HepG2 (cell line): ENCODE data around the gene MRPL58. TPM values are rescaled to one million over a fixed set of nuclear protein-coding genes. Genes with fewer than 3 reads are reported as not detected.

Experiments
- ATF2 ChIP-seq: sonication (generic); formaldehyde crosslinking; IDR thresholded peaks from 2 replicates; pipeline ENCODE4 v1.4.0; 2020; ENCODE audit warnings: missing genetic modification reagents
- CBX2 ChIP-seq, 2 experiments: fragments of 200-600 bp in 1 of 2; sonication (generic); formaldehyde crosslinking in 1 of 2; IDR thresholded peaks; 2 replicates each; pipeline versions ENCODE4 v1.7.0 to v1.8.1; 2018 to 2022; ENCODE audit warnings: low read depth in 2 of 2, low read length in 1 of 2, mild to moderate bottlenecking in 1 of 2, missing genetic modification reagents in 1 of 2
- ETV5 ChIP-seq: IDR thresholded peaks from 2 replicates; pipeline ENCODE4 v1.6.1; 2018; ENCODE audit warnings: missing biosample characterization, missing genetic modification reagents, inconsistent platforms, borderline replicate concordance
- GABPA ChIP-seq, 2 experiments: IDR thresholded peaks; 2 replicates each; pipeline ENCODE4 v1.6.1; 2011 to 2016; ENCODE audit warnings: low read depth in 2 of 2, low read length in 1 of 2, missing biosample characterization in 1 of 2, missing genetic modification characterization in 1 of 2
- HNRNPK ChIP-seq: fragments of 200-400 bp; formaldehyde crosslinking; IDR thresholded peaks from 2 replicates; pipeline ENCODE4 v1.6.1; 2018; ENCODE audit warnings: low read length, low read depth, moderate library complexity, mild to moderate bottlenecking; ENCODE audit not compliant: poor library complexity, severe bottlenecking
- KDM2A ChIP-seq: sonication (generic); formaldehyde crosslinking; IDR thresholded peaks from 2 replicates; pipeline ENCODE4 v1.4.0; 2020; ENCODE audit warnings: low read depth, missing genetic modification reagents, borderline replicate concordance
- KLF12 ChIP-seq: sonication (generic); formaldehyde crosslinking; IDR thresholded peaks from 2 replicates; pipeline ENCODE4 v1.4.0; 2020; ENCODE audit warnings: missing genetic modification reagents, borderline replicate concordance
- KMT2B ChIP-seq: IDR thresholded peaks from 2 replicates; pipeline ENCODE4 v1.6.1; 2016; ENCODE audit warnings: missing genetic modification reagents, missing compliant biosample characterization
- MED13 ChIP-seq: sonication (generic); formaldehyde crosslinking; IDR thresholded peaks from 2 replicates; pipeline ENCODE4 v1.5.0; 2020; ENCODE audit warnings: missing genetic modification reagents
- MEF2D ChIP-seq: sonication (generic); formaldehyde crosslinking; IDR thresholded peaks from 2 replicates; pipeline ENCODE4 v1.5.1; 2020; ENCODE audit warnings: mild to moderate bottlenecking, missing genetic modification reagents
- NBN ChIP-seq: fragments of 450-650 bp; conservative IDR thresholded peaks from 2 replicates; pipeline ENCODE4 v1.6.1; 2017
- SP5 ChIP-seq: IDR thresholded peaks from 2 replicates; pipeline ENCODE4 v1.6.1; 2016; ENCODE audit warnings: low read depth, borderline replicate concordance
- SRSF9 ChIP-seq: fragments of 200-400 bp; formaldehyde crosslinking; IDR thresholded peaks from 2 replicates; pipeline ENCODE4 v1.6.1; 2018; ENCODE audit warnings: borderline replicate concordance, mild to moderate bottlenecking, low read depth, low read length; ENCODE audit not compliant: insufficient read depth, poor library complexity, severe bottlenecking
- TRIM24 ChIP-seq: sonication (generic); formaldehyde crosslinking; IDR thresholded peaks from 2 replicates; pipeline ENCODE4 v1.8.0; 2022; ENCODE audit warnings: mild to moderate bottlenecking, missing genetic modification reagents
- ZBTB7A ChIP-seq: sonication (generic); formaldehyde crosslinking; IDR thresholded peaks from 2 replicates; pipeline ENCODE4 v1.8.0; 2022; ENCODE audit warnings: mild to moderate bottlenecking, missing genetic modification reagents
- ZIK1 ChIP-seq: sonication (generic); formaldehyde crosslinking; IDR thresholded peaks from 2 replicates; pipeline ENCODE4 v1.5.0; 2020; ENCODE audit warnings: mild to moderate bottlenecking, low read depth, missing genetic modification reagents, borderline replicate concordance
- ZNF225 ChIP-seq: sonication (generic); formaldehyde crosslinking; IDR thresholded peaks from 2 replicates; pipeline ENCODE4 v1.4.0; 2020; ENCODE audit warnings: mild to moderate bottlenecking, missing genetic modification reagents
- ZNF274 ChIP-seq: sonication (generic); formaldehyde crosslinking; IDR thresholded peaks from 2 replicates; pipeline ENCODE4 v1.5.1; 2020; ENCODE audit warnings: mild to moderate bottlenecking, missing genetic modification reagents
- ZNF547 ChIP-seq: sonication (generic); formaldehyde crosslinking; IDR thresholded peaks from 2 replicates; pipeline ENCODE4 v1.5.1; 2020; ENCODE audit warnings: mild to moderate bottlenecking, missing genetic modification reagents
- ZNF761 ChIP-seq: sonication (generic); formaldehyde crosslinking; conservative IDR thresholded peaks from 2 replicates; pipeline ENCODE4 v1.4.0; 2020; ENCODE audit warnings: mild to moderate bottlenecking, missing genetic modification reagents
- ZNF792 ChIP-seq: IDR thresholded peaks from 2 replicates; pipeline ENCODE4 v1.6.1; 2016
- polyA plus RNA-seq, 8 experiments: library from polyadenylated mRNA; depleted of rRNA in 3 of 8; stranded (reverse) in 7 of 8; unstranded in 1 of 8; fragments of >200 nt; fragmentation: Illumina TruSeq in 4 of 8; extraction: Trizol in 4 of 8; gene quantifications; 2 replicates each; pipeline versions ENCODE4 v1.2.1 to v1.2.3, GENCODE V29; 2011 to 2016; ENCODE audit warnings: low read depth in 4 of 8, missing spikeins in 1 of 8, mixed read lengths in 1 of 8; ENCODE audit not compliant: insufficient read depth in 1 of 8
- total RNA-seq, 5 experiments: library from RNA; depleted of rRNA; stranded (reverse); fragments of >200 nt; fragmentation: Illumina TruSeq; extraction: Trizol; gene quantifications; 2 replicates each; pipeline ENCODE4 v1.2.3, GENCODE V29; 2016; ENCODE audit warnings: low read depth in 1 of 5
- TF ChIP-seq, protein P1 (sequence below): IDR thresholded peaks from 2 replicates; pipeline ENCODE4 v1.6.1; 2016; ENCODE audit warnings: mild to moderate bottlenecking, missing biosample characterization, missing genetic modification reagents
- TF ChIP-seq, protein P2 (sequence below): sonication (generic); formaldehyde crosslinking; IDR thresholded peaks from 2 replicates; pipeline ENCODE4 v1.5.0; 2020; ENCODE audit warnings: mild to moderate bottlenecking, missing genetic modification reagents
- TF ChIP-seq, protein P3 (sequence below): sonication (generic); formaldehyde crosslinking; IDR thresholded peaks from 2 replicates; pipeline ENCODE4 v1.5.1; 2020; ENCODE audit warnings: mild to moderate bottlenecking, moderate library complexity, missing genetic modification reagents

MRPL58 gene
- total and polyA plus RNA-seq, 2 of the 13 experiments (the other 11 are each of a cell fraction or from before 2014, with no cell fraction given), result 44.9 to 68.9 TPM

- TF ChIP-seq KLF12 (CRISPR knock-in tag) (0 out of 2 replicates have a peak, but pooled peaks have one; percentile 21), SP5 (CRISPR knock-in tag) (peak; percentile 41; the same call in 1 of the 2 replicates), ZNF225 (CRISPR knock-in tag) (no peak), KDM2A (CRISPR knock-in tag) (peak; percentile 50; the same call in 1 of the 2 replicates), ZIK1 (CRISPR knock-in tag) (0 out of 2 replicates have a peak, but pooled peaks have one; percentile 41), GABPA (IDR thresholded peaks at IDR 0.05; ENCODE audit: low read depth, low read length) (no peak), GABPA (CRISPR knock-in tag; IDR thresholded peaks at IDR 0.05; ENCODE audit: low read depth) (no peak), NBN (no peak), MED13 (CRISPR knock-in tag) (0 out of 2 replicates have a peak, but pooled peaks have one; percentile 36), ATF2 (CRISPR knock-in tag) (no peak), ZNF792 (no peak), ZNF761 (CRISPR knock-in tag) (peak; percentile 58), ZNF274 (CRISPR knock-in tag) (peak; percentile 11; the same call in 1 of the 2 replicates), KMT2B (CRISPR knock-in tag) (no peak), ZBTB7A (CRISPR knock-in tag) (no peak), HNRNPK (peak; percentile 20), MEF2D (CRISPR knock-in tag) (no peak), ETV5 (CRISPR knock-in tag) (no peak), ZNF547 (CRISPR knock-in tag) (peak; percentile 43; the same call in 1 of the 2 replicates), TRIM24 (CRISPR knock-in tag) (0 out of 2 replicates have a peak, but pooled peaks have one; percentile 40), CBX2 (IDR thresholded peaks at IDR 0.05; ENCODE audit: low read depth, low read length) (no peak), CBX2 (CRISPR knock-in tag; IDR thresholded peaks at IDR 0.05; ENCODE audit: low read depth) (no peak), SRSF9 (no peak)
- TF ChIP-seq, protein P1, sequence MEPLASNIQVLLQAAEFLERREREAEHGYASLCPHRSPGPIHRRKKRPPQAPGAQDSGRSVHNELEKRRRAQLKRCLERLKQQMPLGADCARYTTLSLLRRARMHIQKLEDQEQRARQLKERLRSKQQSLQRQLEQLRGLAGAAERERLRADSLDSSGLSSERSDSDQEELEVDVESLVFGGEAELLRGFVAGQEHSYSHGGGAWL (CRISPR knock-in tag), result peak; percentile 26; the same call in 1 of the 2 replicates
- TF ChIP-seq, protein P2, sequence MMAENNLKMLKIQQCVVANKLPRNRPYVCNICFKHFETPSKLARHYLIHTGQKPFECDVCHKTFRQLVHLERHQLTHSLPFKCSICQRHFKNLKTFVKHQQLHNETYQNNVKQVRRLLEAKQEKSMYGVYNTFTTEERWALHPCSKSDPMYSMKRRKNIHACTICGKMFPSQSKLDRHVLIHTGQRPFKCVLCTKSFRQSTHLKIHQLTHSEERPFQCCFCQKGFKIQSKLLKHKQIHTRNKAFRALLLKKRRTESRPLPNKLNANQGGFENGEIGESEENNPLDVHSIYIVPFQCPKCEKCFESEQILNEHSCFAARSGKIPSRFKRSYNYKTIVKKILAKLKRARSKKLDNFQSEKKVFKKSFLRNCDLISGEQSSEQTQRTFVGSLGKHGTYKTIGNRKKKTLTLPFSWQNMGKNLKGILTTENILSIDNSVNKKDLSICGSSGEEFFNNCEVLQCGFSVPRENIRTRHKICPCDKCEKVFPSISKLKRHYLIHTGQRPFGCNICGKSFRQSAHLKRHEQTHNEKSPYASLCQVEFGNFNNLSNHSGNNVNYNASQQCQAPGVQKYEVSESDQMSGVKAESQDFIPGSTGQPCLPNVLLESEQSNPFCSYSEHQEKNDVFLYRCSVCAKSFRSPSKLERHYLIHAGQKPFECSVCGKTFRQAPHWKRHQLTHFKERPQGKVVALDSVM, result 0 out of 2 replicates have a peak, but pooled peaks have one; percentile 19
- TF ChIP-seq, protein P3, sequence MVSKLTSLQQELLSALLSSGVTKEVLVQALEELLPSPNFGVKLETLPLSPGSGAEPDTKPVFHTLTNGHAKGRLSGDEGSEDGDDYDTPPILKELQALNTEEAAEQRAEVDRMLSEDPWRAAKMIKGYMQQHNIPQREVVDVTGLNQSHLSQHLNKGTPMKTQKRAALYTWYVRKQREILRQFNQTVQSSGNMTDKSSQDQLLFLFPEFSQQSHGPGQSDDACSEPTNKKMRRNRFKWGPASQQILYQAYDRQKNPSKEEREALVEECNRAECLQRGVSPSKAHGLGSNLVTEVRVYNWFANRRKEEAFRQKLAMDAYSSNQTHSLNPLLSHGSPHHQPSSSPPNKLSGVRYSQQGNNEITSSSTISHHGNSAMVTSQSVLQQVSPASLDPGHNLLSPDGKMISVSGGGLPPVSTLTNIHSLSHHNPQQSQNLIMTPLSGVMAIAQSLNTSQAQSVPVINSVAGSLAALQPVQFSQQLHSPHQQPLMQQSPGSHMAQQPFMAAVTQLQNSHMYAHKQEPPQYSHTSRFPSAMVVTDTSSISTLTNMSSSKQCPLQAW (CRISPR knock-in tag), result no peak
Observed at GRCh38 chr17:74987909-74988711, 24.4 kb upstream of the MRPL58 start (continued).
